Natural killer cell (primary cell): ENCODE results near the gene AGPAT4. TPM values are rescaled to one million over a fixed set of nuclear protein-coding genes. Genes with fewer than 3 reads are reported as not detected.
A peak's percentile ranks its signal among the peaks of the same experiment; 100 is the strongest.

Experiments
- ATAC-seq, 3 donors: fragments of 150-1000 bp in 2 of 3; fragments of 200-7000 bp in 1 of 3; cut with Tn5 transposase; 1 replicate in 1 of 3; 2 replicates in 2 of 3; pipeline ENCODE4 v1.10.0; 2021; ENCODE audit warnings: mild to moderate bottlenecking in 2 of 3, moderate library complexity in 2 of 3
- DNase-seq, 2 donors: peaks; one replicate each; pipeline versions ENCODE4 v3.0.0 to v3.0.0-alpha.2; 2013 to 2021; ENCODE audit warnings: mixed read lengths in 1 of 2
- H3K27ac ChIP-seq: one replicate; pipeline ENCODE4 v1.5.1; 2013; ENCODE audit warnings: mild to moderate bottlenecking, low read length
- H3K27me3 ChIP-seq: one replicate; pipeline ENCODE4 v1.6.1; 2013; ENCODE audit warnings: low read length; ENCODE audit not compliant: control insufficient read depth, insufficient read depth
- H3K36me3 ChIP-seq: one replicate; pipeline ENCODE4 v1.6.1; 2013; ENCODE audit warnings: low read length; ENCODE audit not compliant: control insufficient read depth, insufficient read depth
- H3K4me1 ChIP-seq: one replicate; pipeline ENCODE4 v1.6.1; 2013; ENCODE audit warnings: low read length; ENCODE audit not compliant: control insufficient read depth, insufficient read depth
- H3K4me3 ChIP-seq: one replicate; pipeline ENCODE4 v1.5.1; 2013; ENCODE audit warnings: low read length
- H3K9me3 ChIP-seq: one replicate; pipeline ENCODE4 v1.6.1; 2013; ENCODE audit warnings: low read length; ENCODE audit not compliant: control insufficient read depth, insufficient read depth
- H3K27ac Mint-ChIP-seq, 2 donors: one replicate each; pipeline ENCODE4 v1.8.0; 2022; ENCODE audit warnings: mild to moderate bottlenecking in 2 of 2, mixed read lengths in 2 of 2, moderate library complexity in 1 of 2
- H3K27me3 Mint-ChIP-seq, 2 donors: one replicate each; pipeline ENCODE4 v1.8.0; 2022; ENCODE audit warnings: low read depth in 2 of 2, mixed read lengths in 2 of 2
- H3K36me3 Mint-ChIP-seq: one replicate; pipeline ENCODE4 v1.8.0; 2022; ENCODE audit warnings: mixed read lengths
- H3K4me1 Mint-ChIP-seq, 2 donors: one replicate each; pipeline ENCODE4 v1.8.0; 2022; ENCODE audit warnings: mixed read lengths in 2 of 2
- H3K4me3 Mint-ChIP-seq: one replicate; pipeline ENCODE4 v1.8.0; 2022; ENCODE audit warnings: mild to moderate bottlenecking, moderate library complexity, mixed read lengths
- H3K9me3 Mint-ChIP-seq, 2 donors: one replicate each; pipeline ENCODE4 v1.8.0; 2022; ENCODE audit warnings: mixed read lengths in 2 of 2
- WGBS: methylation state at CpG from one replicate; pipeline ENCODE4 v1.1.7; 2013; ENCODE audit warnings: missing lambda C conversion rate; ENCODE audit not compliant: insufficient coverage; 5-methylcytosine and 5-hydroxymethylcytosine counted together
- intact Hi-C: fragments of 100-400 bp; cut with micrococcal nuclease; formaldehyde crosslinking; loops from one replicate; pipeline ENCODE4 v1.14.2; 2022
- total RNA-seq, 4 donors: library from RNA; stranded (reverse); fragments of 120-200 nt in 1 of 4; gene quantifications; one replicate each; pipeline versions ENCODE4 v1.2.3 to v1.2.4, GENCODE V29; 2013 to 2022
- TF ChIP-seq, protein P1 (sequence below): fragments of 200-600 bp; IDR thresholded peaks from one replicate; pipeline ENCODE4 v1.8.0; 2022; ENCODE audit warnings: antibody characterized with exemption

AGPAT4 gene
- total RNA-seq, 3 donors from 2014 or later (not counting 1 experiment from before 2014, with no cell fraction given), result 24.5 to 38.1 (median 25.8) TPM

DNA sequence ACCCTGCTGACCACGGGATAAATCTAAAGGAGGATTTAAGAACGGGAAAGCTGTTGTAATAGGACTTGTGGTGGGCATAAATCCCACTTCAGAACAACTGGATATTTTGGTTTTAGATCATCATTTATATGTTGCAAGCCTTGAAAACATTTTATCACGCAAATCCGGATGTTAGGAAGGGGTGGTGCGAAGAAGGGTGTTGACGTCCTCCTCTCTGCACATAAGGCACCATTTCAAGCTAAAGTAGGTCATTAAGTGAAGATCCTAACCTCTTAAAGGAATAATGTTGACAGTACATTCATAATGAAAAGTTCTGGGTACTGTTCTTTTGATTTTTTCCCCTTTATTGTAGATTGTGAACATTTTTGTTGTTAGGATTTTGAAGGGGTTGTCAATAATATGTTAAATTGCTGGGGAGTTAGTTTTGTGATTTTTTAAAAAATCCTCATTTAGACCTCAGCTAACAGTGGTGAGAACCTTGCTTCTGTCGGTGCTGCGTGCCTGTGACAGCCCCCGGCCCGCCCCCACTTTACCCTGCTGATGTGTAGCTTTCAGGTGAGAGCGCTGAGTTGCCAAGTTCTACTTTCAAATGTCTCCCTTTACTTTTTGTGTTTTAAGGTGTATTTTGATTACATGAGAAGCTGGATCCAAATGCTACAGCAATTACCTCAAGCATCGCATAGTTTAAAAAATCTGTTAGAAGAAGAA is 193.4 kb downstream of the AGPAT4 start:
- peaks cover 46% of the 10 kb centered on the region for H3K36me3 ChIP-seq
- H3K9me3 ChIP-seq, result no peaks in the 10 kb centered on the region
- peak overlapping the region in 1 of 2 donors; percentile 54 for H3K27ac Mint-ChIP-seq
- H3K36me3 Mint-ChIP-seq, result no peaks in the 10 kb centered on the region
- H3K27me3 Mint-ChIP-seq, result no peaks in the 10 kb centered on the region
- 96% methylated on average over 12 of the region's 12 CpGs for WGBS
- ATAC-seq, result no peak
- TF ChIP-seq, protein P1, sequence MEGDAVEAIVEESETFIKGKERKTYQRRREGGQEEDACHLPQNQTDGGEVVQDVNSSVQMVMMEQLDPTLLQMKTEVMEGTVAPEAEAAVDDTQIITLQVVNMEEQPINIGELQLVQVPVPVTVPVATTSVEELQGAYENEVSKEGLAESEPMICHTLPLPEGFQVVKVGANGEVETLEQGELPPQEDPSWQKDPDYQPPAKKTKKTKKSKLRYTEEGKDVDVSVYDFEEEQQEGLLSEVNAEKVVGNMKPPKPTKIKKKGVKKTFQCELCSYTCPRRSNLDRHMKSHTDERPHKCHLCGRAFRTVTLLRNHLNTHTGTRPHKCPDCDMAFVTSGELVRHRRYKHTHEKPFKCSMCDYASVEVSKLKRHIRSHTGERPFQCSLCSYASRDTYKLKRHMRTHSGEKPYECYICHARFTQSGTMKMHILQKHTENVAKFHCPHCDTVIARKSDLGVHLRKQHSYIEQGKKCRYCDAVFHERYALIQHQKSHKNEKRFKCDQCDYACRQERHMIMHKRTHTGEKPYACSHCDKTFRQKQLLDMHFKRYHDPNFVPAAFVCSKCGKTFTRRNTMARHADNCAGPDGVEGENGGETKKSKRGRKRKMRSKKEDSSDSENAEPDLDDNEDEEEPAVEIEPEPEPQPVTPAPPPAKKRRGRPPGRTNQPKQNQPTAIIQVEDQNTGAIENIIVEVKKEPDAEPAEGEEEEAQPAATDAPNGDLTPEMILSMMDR, result no peak
- peak in 1 of 2 donors; percentile 63 for DNase-seq
- H3K4me3 ChIP-seq, result no peak overlapping the region
- H3K27me3 ChIP-seq, result no peaks in the 10 kb centered on the region
- peaks cover 0 to 8% of the 10 kb centered on the region in 2 donors for H3K4me1 Mint-ChIP-seq
- H3K4me1 ChIP-seq, result peaks cover 4% of the 10 kb centered on the region
- H3K4me3 Mint-ChIP-seq, result no peak overlapping the region
- no peaks in the 10 kb centered on the region for H3K9me3 Mint-ChIP-seq
- H3K27ac ChIP-seq, result peak overlapping the region; percentile 28
- intact Hi-C loops, result no loop called here
